Neural crest cell (in vitro differentiated cells): ENCODE data around the gene PLN. TPM values are rescaled to one million over a fixed set of nuclear protein-coding genes. Genes with fewer than 3 reads are reported as not detected.

ENCODE experiments used
- DNase-seq: peaks from one replicate; pipeline ENCODE4 v3.0.0; 2021; ENCODE audit warnings: low read depth, mixed read lengths, low spot score
- H3K27ac Mint-ChIP-seq: one replicate; pipeline ENCODE4 v1.8.0; 2021; ENCODE audit warnings: mild to moderate bottlenecking, mixed read lengths; ENCODE audit not compliant: unreplicated experiment
- H3K27me3 Mint-ChIP-seq: 2 replicates; pipeline ENCODE4 v1.8.0; 2021; ENCODE audit warnings: low read depth, mild to moderate bottlenecking, mixed read lengths
- H3K36me3 Mint-ChIP-seq: 2 replicates; pipeline ENCODE4 v1.8.0; 2021; ENCODE audit warnings: low read depth, mild to moderate bottlenecking, mixed read lengths
- H3K4me1 Mint-ChIP-seq: 2 replicates; pipeline ENCODE4 v1.8.0; 2021; ENCODE audit warnings: mixed read lengths
- H3K4me3 Mint-ChIP-seq: one replicate; pipeline ENCODE4 v1.8.0; 2021; ENCODE audit warnings: mild to moderate bottlenecking, mixed read lengths
- H3K9me3 Mint-ChIP-seq: 2 replicates; pipeline ENCODE4 v1.8.0; 2021; ENCODE audit warnings: mixed read lengths
- CTCF ChIP-seq: fragments of 200-600 bp; sonication (generic); conservative IDR thresholded peaks from 2 replicates; pipeline ENCODE4 v1.5.0; 2021; ENCODE audit warnings: antibody characterized with exemption, mild to moderate bottlenecking
- total RNA-seq: library from RNA; stranded (reverse); gene quantifications from 2 replicates; pipeline ENCODE4 v1.2.1, GENCODE V29; 2021

The PLN gene
- total RNA-seq, 1 donor from 2014 or later = not detected

DNA sequence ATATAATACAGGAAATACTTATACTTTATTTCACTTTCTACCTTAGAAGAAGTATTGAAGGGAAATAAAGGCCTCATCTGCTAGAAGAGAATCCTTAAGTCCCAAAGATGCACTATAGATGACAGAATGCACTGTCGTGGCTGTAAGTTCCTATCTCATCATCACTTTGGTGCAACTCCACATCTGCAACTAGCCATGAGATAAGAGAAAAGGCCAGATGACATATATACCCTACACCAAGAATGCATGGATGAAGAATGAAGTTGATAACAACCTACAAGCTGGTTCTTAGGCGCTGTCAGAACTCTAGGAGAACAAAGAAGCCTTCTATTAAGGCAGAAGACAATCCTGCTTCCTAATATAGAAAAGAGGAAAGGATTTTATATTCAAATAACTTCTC is 11.6 kb upstream of the PLN start:
- Mint-ChIP-seq H3K36me3 (peaks cover 6% of the 10 kb centered on the region), H3K27me3 (no peaks in the 10 kb centered on the region), H3K4me1 (no peaks in the 10 kb centered on the region), H3K4me3 (no peak overlapping the region), H3K27ac (no peak overlapping the region), H3K9me3 (peaks cover 4% of the 10 kb centered on the region)
- no peak for TF ChIP-seq CTCF
- no peak for DNase-seq

DNA sequence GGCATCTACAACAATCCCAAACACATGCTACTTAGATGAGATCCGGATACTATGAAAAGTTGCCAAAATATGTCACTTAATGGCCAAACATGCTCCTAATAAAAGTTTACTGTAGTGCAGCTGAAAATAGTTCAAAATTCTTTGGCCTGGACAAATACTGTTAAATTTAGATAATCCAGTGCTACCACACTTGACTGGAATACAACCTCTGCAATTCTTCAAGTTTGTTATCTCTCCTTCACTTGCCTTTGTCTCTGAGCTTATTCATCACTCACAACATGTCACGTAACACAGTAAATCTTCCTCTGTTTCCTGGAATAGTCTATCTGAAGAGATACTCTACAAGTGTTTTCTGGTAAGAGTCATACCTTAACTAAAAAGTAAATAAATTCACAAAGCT is 10.5 kb upstream of the PLN start:
- Mint-ChIP-seq H3K27ac (no peak overlapping the region), H3K27me3 (no peaks in the 10 kb centered on the region), H3K36me3 (no peaks in the 10 kb centered on the region), H3K9me3 (no peaks in the 10 kb centered on the region), H3K4me1 (no peaks in the 10 kb centered on the region), H3K4me3 (no peak overlapping the region)
- TF ChIP-seq CTCF = no peak
- no peak for DNase-seq

- H3K4me3 Mint-ChIP-seq = no peak overlapping the region
- H3K27ac Mint-ChIP-seq = no peak overlapping the region
Observed at GRCh38 chr6:118542184-118542952, 5.7 kb upstream of the PLN start.

GRCh38 chr6:118544105-118544504 is 4.0 kb upstream of the PLN start:
- no peak overlapping the region for H3K27ac Mint-ChIP-seq
- H3K4me1 Mint-ChIP-seq = no peaks in the 10 kb centered on the region
- DNase-seq = no peak
- H3K36me3 Mint-ChIP-seq = peaks cover 2% of the 10 kb centered on the region
- no peak for TF ChIP-seq CTCF
- peaks cover 2% of the 10 kb centered on the region for H3K9me3 Mint-ChIP-seq
- H3K27me3 Mint-ChIP-seq = no peaks in the 10 kb centered on the region
- H3K4me3 Mint-ChIP-seq = no peak overlapping the region

More at GRCh38 chr6:118542184-118542952, 5.7 kb upstream of the PLN start:
- no peak for TF ChIP-seq CTCF
- Mint-ChIP-seq H3K9me3 (peaks cover 2% of the 10 kb centered on the region), H3K4me1 (no peaks in the 10 kb centered on the region), H3K27me3 (no peaks in the 10 kb centered on the region), H3K36me3 (peaks cover 2% of the 10 kb centered on the region)
- DNase-seq = no peak

GRCh38 chr6:118546164-118546879 is 1.8 kb upstream of the PLN start:
- peaks cover 2% of the 10 kb centered on the region for H3K36me3 Mint-ChIP-seq
- no peaks in the 10 kb centered on the region for H3K27me3 Mint-ChIP-seq
- no peak for DNase-seq
- H3K27ac Mint-ChIP-seq = no peak overlapping the region
- H3K9me3 Mint-ChIP-seq = peaks cover 2% of the 10 kb centered on the region
- H3K4me1 Mint-ChIP-seq = peaks cover 6% of the 10 kb centered on the region
- no peak overlapping the region for H3K4me3 Mint-ChIP-seq
- no peak for TF ChIP-seq CTCF
